GM19397 (cell line): ENCODE measurements around the gene IGDCC3.

Source experiments
- ATAC-seq: cut with Tn5 transposase; IDR thresholded peaks from one replicate; pipeline ENCODE4 v1.9.1; 2021; ENCODE audit warnings: mild to moderate bottlenecking, moderate library complexity; ENCODE audit not compliant: unreplicated experiment

The IGDCC3 gene

GRCh38 chr15:65302061-65302460 is 75.7 kb downstream of the IGDCC3 start:
- ATAC-seq = no peak

DNA sequence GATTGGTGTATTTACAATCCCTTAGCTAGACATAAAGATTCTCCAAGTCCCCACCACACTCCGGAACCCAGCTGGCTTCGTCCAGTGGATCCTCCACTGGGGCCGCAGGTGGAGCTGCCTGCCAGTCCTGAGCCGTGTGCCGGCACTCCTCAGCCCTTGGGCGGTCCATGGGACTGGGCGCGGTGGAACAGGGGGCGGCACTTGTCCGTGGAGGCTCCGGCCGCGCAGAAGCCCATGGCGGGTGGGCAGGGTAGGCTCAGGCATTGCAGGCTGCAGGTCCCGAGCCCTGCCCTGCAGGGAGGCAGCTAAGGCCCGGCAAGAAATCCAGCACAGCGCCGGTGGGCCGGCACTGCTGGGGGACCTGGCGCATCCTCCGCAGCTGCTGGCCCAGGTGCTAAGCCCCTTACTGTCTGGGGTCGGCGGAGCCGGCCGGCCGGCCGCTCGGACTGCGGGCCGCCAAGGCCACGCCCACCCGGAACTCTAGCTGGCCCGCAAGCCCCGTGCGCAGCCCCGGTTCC is 76.8 kb downstream of the IGDCC3 start:
- no peak for ATAC-seq

- ATAC-seq = no peak
Measured at GRCh38 chr15:65298731-65299130, 79.1 kb downstream of the IGDCC3 start.

- no peak for ATAC-seq
Measured at GRCh38 chr15:65292938-65293518, 84.8 kb downstream of the IGDCC3 start.

GRCh38 chr15:65290228-65290627 is 87.6 kb downstream of the IGDCC3 start:
- no peak for ATAC-seq

DNA sequence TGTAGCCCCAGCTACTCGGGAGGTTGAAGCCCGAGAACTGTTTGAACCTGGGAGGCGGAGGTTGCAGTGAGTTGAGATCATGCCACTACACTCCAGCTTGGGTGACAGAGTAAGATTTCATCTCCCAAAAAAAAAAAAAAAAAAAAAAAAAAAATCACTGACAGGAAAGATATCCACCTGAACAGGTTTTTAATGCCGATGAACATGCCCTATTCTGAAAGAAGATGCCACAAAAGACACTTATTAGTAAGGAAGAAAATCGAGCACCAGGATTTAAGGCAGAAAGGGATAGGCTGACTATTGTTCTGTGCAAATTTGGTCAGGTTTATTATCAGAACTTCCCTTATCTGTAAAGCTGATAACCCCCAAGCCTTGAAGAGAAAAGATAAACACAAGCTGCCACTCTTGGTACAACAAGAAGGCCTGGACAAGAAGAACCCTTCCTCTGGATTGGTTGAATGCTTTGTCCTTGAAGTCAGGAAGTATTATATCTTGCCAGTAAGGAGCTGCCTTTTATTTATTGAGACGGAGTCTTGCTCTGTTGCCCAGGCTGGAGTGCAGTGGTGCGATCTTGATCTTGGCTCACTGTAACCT is 88.4 kb downstream of the IGDCC3 start:
- ATAC-seq = no peak

DNA sequence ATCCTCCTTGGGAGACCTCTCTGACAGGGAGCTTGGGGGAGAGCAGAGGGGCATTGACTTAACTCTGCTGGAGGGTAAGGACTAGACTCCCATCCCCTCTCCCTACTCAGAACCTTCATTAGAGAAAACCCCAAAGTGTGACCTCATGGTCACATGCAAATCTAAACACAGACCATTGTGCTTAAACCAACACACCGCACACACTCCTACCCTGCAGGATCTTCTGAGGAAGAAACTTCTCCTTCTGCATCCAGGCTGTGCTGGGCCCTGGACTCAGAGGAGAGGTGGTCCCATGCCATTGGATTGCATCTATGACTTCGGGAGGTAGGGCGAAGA is 90.3 kb downstream of the IGDCC3 start:
- no peak for ATAC-seq

- peak; percentile 94 for ATAC-seq
Measured at GRCh38 chr15:65286704-65287519, 90.9 kb downstream of the IGDCC3 start, which contains the start of gene PARP16. Gene PARP16, minus strand, starts transcription at chr15:65286883. Its CDS starts 457 bp downstream, at chr15:65286426.

- peak; percentile 28 for ATAC-seq
Measured at GRCh38 chr15:65286069-65286703, 91.6 kb downstream of the IGDCC3 start.

GRCh38 chr15:65285291-65286068 is 92.3 kb downstream of the IGDCC3 start:
- ATAC-seq = no peak

DNA sequence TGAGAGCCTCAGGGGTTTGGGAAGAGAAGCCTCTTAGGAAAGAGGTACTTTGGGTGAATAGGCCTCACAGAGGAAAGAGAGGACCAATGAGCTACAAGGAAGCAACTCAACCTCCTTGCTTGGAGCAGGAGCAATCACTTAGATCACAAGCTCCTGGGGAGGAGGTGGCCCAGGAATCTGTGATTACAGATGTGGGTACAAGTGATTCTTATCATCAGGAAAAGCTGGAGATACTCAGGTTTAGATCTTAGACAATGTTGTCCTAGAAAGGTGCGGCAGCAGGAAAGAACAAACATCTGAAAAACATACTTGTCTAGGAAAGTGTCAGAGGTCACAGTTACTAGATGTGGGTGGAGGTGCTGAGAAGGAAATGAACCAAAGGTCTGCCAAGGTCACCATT is 99.3 kb downstream of the IGDCC3 start:
- ATAC-seq = no peak
